Retinal pigment epithelial cell (primary cell): ENCODE results near the gene PTGDR.
A peak's percentile ranks its signal among the peaks of the same experiment; 100 is the strongest.

Experiments used
- DNase-seq: peaks from one replicate; pipeline ENCODE4 v3.0.0-alpha.2; 2010; ENCODE audit warnings: low read depth
- H3K4me3 ChIP-seq: 2 replicates; pipeline ENCODE4 v1.5.1; 2011; ENCODE audit warnings: mild to moderate bottlenecking, low read length, control low read depth, moderate library complexity
- CTCF ChIP-seq: conservative IDR thresholded peaks from 2 replicates; pipeline ENCODE4 v1.5.1; 2011; ENCODE audit warnings: low read depth, low read length, control low read depth, inconsistent platforms

Gene PTGDR

GRCh38 chr14:52263190-52263589, 4.3 kb upstream of the PTGDR start:
- no peak overlapping the region for H3K4me3 ChIP-seq
- no peak for TF ChIP-seq CTCF
- no peak for DNase-seq

- TF ChIP-seq CTCF: no peak
- DNase-seq: no peak
- H3K4me3 ChIP-seq: no peak overlapping the region
Measured at GRCh38 chr14:52265253-52265652, 2.2 kb upstream of the PTGDR start.

- no peak overlapping the region for H3K4me3 ChIP-seq
- no peak for TF ChIP-seq CTCF
- peak; percentile 30 for DNase-seq
Measured at GRCh38 chr14:52266179-52266578, 1.3 kb upstream of the PTGDR start.

GRCh38 chr14:52266782-52267181, 716 bp upstream of the PTGDR start:
- DNase-seq: no peak
- no peak for TF ChIP-seq CTCF
- no peak overlapping the region for H3K4me3 ChIP-seq

- DNase-seq: no peak
- peak overlapping the region; percentile 13 for H3K4me3 ChIP-seq
Measured at GRCh38 chr14:52268279-52269061, 972 bp downstream of the PTGDR start.

GRCh38 chr14:52269100-52269499, 1.6 kb downstream of the PTGDR start:
- H3K4me3 ChIP-seq: no peak overlapping the region
- DNase-seq: no peak
- TF ChIP-seq CTCF: no peak

More at GRCh38 chr14:52268279-52269061, 972 bp downstream of the PTGDR start:
- TF ChIP-seq CTCF: no peak

GRCh38 chr14:52269982-52270381, 2.5 kb downstream of the PTGDR start:
- no peak for DNase-seq
- TF ChIP-seq CTCF: no peak
- H3K4me3 ChIP-seq: no peak overlapping the region
